Activated CD4-positive, alpha-beta T cell treated with anti-CD3 and anti-CD28 coated beads, Interleukin-2, Interleukin-4, amounts not matched to agents 100 ng/mL and 50 ng/mL, durations not matched to agents 16 hours and 8 hours (primary cell): ENCODE measurements around the gene HCN3.
"Not testable (repeated sequence)": the region's sequence is repeated elsewhere in the genome, so short reads cannot be mapped to it uniquely, and the experiment has no call there.

ENCODE experiments used
- DNase-seq: peaks from one replicate; pipeline ENCODE4 v3.0.0-alpha.2; 2020; ENCODE audit warnings: low spot score

HCN3 gene

DNA sequence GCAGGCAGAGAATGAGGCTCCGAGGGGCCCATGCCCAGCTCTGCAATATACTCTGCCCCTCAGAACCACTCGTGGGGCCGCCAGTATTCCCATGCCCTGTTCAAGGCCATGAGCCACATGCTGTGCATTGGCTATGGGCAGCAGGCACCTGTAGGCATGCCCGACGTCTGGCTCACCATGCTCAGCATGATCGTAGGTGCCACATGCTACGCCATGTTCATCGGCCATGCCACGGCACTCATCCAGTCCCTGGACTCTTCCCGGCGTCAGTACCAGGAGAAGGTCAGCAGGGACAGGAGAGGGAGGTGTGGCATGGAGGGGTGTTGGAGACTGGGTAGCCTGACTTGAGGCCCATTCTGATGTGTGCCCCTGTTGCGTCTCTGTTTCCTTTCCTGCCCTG, 7.2 kb downstream of the HCN3 start:
- DNase-seq, result no peak

DNA sequence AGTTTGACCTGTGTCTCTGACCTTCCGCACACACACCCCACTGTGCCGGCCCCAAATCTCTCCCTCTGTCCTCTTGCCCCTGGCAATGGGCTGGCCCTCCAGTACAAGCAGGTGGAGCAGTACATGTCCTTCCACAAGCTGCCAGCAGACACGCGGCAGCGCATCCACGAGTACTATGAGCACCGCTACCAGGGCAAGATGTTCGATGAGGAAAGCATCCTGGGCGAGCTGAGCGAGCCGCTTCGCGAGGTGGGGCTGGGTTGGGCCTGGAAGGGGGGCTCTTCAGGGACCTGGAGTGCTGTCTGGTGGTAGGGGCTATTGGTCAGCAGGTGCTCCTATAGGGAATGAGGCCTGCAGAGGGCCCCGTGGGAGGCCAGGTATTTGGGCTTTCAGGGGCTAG, 7.8 kb downstream of the HCN3 start:
- no peak for DNase-seq

DNA sequence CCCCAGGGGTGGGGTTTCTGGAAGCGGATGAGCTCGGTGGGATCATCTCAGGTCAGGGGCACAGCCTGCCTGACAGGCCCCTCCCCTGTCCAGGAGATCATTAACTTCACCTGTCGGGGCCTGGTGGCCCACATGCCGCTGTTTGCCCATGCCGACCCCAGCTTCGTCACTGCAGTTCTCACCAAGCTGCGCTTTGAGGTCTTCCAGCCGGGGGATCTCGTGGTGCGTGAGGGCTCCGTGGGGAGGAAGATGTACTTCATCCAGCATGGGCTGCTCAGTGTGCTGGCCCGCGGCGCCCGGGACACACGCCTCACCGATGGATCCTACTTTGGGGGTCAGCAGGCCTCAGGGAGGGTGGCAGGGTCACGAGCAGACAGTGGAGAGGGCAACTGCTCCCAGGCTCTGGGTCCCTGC, 8.4 kb downstream of the HCN3 start:
- DNase-seq, result no peak

DNA sequence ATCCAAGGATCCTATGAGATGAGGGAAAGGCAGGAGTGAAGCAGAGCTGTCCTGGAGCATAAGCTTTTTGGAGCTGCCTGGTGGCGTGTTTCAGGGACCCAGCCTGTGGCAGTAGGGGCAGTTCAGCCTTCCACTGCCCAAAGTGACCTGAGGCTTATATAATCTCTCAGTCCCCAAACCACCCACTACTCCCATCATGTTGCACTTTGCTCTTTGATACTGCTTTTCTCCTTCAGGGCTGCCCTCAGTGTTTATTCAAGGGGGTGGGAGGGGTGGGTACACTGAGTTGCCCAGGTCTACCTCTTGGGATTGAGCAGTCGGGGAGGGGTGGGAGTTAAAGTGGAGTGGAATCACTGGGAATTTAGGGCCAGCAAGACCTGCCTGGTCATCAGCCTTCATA, 9.3 kb downstream of the HCN3 start:
- no peak for DNase-seq

GRCh38 chr1:155287987-155288543, 10.8 kb downstream of the HCN3 start:
- DNase-seq, result no peak

DNA sequence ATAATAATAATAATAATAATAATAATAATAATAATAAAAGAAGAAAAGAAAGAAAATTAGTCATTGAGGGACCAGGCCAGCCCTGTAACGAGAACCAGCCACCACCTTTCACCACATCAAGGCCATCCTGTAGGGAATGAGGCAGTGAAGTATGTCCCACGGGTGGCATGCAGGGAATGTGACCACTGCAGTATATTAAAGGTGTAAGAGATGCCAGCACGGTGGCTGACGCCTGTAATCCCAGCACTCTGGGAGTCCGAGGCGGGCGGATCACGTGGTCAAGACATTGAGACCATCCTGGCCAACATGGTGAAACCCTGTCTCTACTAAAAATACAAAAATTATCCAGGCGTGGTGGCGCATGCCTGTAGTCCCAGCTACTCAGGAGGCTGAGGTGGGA, 13.7 kb downstream of the HCN3 start:
- not testable (repeated sequence) for DNase-seq

DNA sequence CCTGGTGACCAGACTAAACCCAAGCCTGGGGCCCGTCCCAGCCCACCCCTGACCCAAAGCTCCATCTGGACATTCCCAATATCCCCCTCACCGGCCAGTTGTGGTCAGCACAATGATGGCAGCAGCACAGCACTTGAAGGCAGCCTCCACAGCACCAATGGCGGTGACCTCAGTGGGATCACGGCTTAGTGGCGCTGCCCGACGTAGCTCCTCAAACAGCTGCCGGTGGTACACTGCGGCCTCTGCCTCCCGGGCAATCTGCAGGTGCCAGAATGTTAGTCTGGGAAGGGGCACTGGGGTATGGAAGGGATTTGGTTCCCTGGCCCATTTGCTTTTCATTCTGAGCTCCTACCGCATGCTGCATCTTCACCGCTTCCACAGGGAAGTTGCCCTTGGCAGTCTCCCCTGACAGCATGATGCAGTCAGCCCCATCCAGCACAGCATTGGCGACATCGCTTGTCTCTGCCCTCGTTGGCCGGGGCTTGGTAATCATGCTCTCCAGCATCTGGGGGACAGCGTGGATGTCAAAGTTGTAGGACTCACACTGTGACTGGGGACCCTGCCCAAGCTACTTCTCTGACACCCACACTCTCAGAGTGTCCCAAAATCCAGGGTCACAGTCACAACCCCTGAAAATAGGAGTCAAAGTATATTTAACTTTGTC, 16.0 kb downstream of the HCN3 start:
- DNase-seq, result no peak

DNA sequence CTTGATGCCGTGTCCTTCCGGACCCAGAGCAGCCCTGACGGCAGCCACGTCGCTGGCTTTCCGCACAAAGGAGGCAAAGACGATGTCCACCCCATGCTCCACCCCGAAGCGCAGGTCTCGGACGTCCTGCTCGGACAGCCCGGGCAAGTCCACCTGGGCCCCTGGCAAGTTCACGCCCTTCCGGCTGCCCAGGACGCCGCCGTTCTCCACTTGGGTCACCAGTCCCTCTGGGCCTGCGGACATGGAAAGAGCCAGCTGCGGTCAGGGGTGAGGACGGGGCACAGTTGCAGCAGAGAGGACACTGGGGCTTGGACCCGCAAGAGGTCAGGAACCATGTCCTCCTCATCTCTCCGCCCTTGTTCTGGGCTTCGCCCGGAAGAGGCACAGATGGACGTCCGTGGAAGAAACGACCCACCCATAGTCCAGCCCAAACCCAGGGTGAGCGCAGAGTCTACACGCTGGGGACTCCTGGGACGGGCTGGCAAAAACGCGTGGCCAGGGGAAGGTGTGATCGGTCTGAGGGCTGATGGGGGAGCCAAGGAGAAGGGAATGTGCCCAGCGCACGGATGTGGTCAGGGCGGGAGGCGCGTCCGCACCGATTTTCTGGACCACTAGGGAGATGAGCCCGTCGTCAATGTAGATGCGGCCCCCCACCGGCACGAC, 17.4 kb downstream of the HCN3 start:
- no peak for DNase-seq

- no peak for DNase-seq
Measured at GRCh38 chr1:155295183-155295941, 18.1 kb downstream of the HCN3 start.

DNA sequence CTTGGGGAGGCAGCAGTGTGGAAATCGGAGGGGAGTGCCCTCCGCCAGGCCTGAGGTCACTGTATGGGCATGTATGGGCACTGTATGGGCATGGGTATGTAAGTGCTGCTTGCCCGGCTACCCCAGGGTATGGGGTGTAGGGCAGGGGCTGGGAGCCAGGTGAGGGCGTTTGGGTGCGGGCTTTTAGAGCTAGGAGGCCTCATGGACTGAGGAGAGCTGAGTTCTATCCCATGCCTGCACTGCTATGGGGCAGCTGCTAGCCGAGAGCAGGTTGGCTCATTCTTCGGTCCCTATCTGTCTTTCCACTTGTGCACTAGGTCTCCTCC, 18.6 kb downstream of the HCN3 start:
- no peak for DNase-seq

DNA sequence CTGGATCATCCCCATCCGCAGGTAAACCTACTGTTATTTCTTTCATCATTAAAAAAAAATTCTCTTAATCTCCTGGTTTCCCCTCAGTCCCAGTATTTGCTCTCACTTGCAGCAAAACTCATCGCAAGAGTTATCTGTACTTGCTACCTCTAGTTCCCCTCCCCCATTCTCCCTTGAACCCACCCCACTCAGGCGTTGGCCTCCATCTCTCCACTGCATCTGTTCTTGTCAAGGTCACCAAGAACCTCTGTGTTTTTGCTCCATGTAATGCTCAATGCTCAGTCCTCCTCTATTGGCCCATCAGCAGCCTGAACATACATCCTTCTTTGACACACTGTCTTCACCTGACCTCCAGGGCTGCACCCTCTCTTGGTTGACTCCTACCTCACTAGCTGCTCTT, 19.4 kb downstream of the HCN3 start:
- DNase-seq, result no peak

DNA sequence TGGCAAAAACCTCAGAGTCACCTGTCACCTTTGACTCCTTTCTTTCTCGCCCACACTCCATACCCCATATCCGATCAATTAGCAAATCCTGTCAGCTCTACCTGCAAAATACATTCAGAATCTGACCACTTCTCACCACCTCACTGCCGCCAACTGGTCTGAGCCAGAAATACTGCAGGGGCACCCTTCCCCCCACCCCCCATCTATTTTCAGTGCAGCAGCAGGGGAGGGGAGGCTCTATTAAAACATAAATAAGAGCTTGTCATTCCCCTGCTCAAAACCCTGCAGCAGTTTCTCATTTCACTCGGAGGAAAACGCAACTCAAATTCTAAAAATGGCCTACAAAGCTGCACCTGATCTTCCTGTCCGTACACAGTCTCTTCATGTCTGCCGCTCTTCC, 20.1 kb downstream of the HCN3 start:
- no peak for DNase-seq

GRCh38 chr1:155300024-155300423, 22.8 kb downstream of the HCN3 start:
- no peak for DNase-seq

- no peak for DNase-seq
Measured at GRCh38 chr1:155300553-155301329, 23.5 kb downstream of the HCN3 start.

DNA sequence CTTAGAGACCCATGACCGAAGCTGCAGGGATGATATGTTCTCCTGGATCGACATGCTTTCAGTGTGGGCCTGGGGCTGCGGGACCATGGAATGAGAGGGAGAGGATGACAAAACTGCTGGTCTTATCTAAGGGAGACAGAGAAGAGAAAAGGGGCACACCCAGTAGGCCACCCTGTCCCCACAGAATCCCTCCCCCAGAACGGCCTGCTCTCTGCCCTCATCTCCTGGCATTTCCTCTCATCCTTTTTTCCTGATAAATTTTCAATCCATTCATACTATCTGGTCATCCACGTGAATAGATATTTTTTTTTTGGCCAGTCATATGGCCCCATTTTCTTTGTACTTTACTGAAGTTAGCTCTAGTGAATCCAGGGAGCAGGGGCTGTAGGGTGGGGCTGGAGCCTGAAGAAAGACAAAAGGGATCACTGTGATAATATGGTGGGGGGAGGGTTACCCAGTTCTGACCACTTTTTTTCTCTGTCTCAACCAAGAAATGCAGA, 24.1 kb downstream of the HCN3 start, which contains the start of gene PKLR:
TSS of gene PKLR (minus strand) at position 97 of the 500 bp plus-strand sequence. CDS start at position 54, 43 bp downstream.
- DNase-seq, result no peak

DNA sequence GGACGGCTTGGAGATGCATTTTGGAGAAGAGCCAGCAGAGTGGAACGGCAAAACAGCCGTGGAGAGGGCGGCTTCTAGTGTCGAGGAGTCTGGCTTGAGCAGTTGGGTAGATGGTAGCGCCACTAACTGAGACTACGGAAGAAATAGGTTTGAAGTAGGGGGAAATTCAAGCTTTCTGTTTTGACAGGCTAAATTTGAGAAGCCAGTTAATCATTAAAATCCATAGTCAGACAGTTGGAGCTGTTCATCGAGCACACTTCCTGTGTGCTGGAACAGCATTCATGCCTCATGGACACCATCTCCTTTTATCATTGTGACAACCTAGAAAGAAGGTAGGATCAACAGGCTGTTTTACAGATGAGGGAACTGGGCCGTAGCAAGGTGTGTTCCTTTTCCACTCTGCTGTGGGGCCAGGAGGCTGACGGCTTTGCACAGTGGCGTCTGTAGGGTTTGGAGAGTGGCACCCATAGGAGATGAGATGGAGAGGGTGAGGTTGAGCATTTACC, 27.3 kb downstream of the HCN3 start:
- DNase-seq, result no peak

- DNase-seq, result no peak
Measured at GRCh38 chr1:155305881-155306391, 28.7 kb downstream of the HCN3 start.

DNA sequence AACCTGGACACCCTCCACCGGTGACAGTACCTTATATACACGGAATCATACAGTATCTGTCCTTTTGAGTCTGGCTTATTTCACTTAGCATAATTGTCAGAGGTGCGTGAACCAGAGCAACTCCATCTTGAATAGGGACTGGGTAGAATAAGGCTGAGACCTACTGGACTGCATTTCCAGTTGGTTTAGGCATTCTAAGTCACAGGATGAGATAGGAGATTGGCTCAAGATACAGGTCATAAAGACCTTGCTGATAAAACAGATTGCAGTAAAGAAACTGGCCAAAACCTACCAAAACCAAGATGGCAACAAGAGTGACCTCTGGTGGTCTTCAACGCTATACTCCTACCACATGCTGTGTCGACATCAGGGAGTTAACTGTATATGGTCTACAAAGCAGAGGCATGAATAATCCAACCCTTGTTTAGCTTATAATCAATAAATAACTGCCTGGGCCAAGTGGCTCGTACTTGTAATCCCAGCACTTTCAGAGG, 30.0 kb downstream of the HCN3 start:
- DNase-seq, result peak; percentile 38

DNA sequence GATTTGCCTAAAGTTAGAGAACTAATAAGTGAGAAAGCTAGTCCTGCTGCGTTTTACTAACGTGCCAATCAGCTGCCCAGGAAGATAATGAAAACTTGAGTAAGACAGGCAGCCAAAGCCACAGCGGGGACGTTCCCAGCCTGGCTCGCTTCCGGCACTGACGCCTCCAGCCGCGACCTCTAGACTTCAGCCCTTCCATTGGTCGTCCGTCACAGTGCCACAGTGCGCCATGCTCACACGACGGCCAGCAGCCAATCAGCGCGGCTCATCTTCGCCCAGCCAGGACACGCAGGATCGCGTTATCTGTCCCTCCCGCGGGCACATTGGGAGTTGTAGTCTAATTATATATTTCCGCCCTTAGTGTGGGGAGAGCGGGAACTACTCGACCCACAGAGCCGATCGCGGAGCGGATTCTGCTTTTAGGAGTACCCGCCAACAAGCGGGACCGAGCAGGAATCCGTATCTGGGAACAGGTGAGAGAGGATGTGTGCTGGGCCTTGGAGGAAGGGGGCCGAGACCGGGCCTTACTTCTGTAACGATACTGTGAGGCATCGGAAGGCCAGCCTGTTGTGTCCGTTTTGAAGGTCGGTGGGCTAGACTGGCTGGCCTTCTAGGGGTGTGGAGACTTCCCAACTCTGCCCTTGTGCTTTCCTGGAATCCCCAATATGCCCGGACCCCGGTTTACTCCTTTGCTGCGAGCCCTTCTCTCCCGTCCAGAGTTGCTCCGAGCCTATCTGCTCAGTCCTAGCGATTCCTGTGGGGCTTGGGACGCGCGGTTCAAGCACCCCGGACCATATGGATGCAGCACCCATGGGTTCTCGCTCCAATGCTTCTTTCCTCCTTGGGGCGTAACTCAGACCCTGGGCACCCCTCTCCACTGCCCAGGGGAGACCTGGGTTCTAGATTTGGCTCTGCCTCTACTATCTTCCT, 31.5 kb downstream of the HCN3 start, which contains the start of gene FDPS:
TSS of gene FDPS (plus strand) at position 374 of the 930 bp plus-strand sequence. CDS start 924 bp downstream, outside the sequence.
- DNase-seq, result peak; percentile 99

GRCh38 chr1:155309423-155310021, 32.3 kb downstream of the HCN3 start:
- DNase-seq, result no peak
